Activated CD8-positive, alpha-beta T cell treated with anti-CD3 and anti-CD28 coated beads for 36 hours (primary cell): ENCODE results near the gene HSP90AB1. TPM values are rescaled to one million over a fixed set of nuclear protein-coding genes. Genes with fewer than 3 reads are reported as not detected.

ENCODE experiments used
- ATAC-seq: fragments of 200-7000 bp; cut with Tn5 transposase; one replicate; pipeline ENCODE4 v1.10.0; 2021; ENCODE audit warnings: mild to moderate bottlenecking, moderate library complexity
- CTCF ChIA-PET: fragments of 350-600 bp; sonication (Branson Sonifier 250); formaldehyde crosslinking; loops from one replicate; lab custom pipeline; 2021; ENCODE audit warnings: antibody characterized with exemption; lab: Charles Lee
- POLR2A ChIA-PET: fragments of 350-600 bp; sonication (Branson Sonifier 250); formaldehyde crosslinking; loops from one replicate; lab custom pipeline; 2021; ENCODE audit warnings: antibody characterized with exemption; lab: Charles Lee
- DNase-seq: peaks from one replicate; pipeline ENCODE4 v3.0.0-alpha.2; 2020
- H3K27ac Mint-ChIP-seq: one replicate; pipeline ENCODE4 v1.8.0; 2021; ENCODE audit warnings: mild to moderate bottlenecking, mixed read lengths
- H3K27me3 Mint-ChIP-seq: one replicate; pipeline ENCODE4 v1.8.0; 2021; ENCODE audit warnings: mixed read lengths
- H3K36me3 Mint-ChIP-seq: one replicate; pipeline ENCODE4 v1.8.0; 2021; ENCODE audit warnings: low read depth, mixed read lengths
- H3K4me1 Mint-ChIP-seq: one replicate; pipeline ENCODE4 v1.8.0; 2021; ENCODE audit warnings: low read depth, mixed read lengths
- H3K4me3 Mint-ChIP-seq: one replicate; pipeline ENCODE4 v1.8.0; 2021; ENCODE audit warnings: mild to moderate bottlenecking, moderate library complexity, mixed read lengths
- H3K9me3 Mint-ChIP-seq: one replicate; pipeline ENCODE4 v1.8.0; 2021; ENCODE audit warnings: mixed read lengths
- intact Hi-C: fragments of 100-400 bp; cut with micrococcal nuclease; formaldehyde crosslinking; loops from one replicate; pipeline ENCODE4 v1.10.0; 2022
- total RNA-seq, 2 experiments: library from RNA; stranded (reverse); gene quantifications; one replicate each; pipeline ENCODE4 v1.2.3, GENCODE V29; 2021
- TF ChIP-seq, protein P1 (sequence below): fragments of 200-600 bp; IDR thresholded peaks from one replicate; pipeline ENCODE4 v1.8.0; 2022; ENCODE audit warnings: antibody characterized with exemption, mild to moderate bottlenecking

The HSP90AB1 gene
- total RNA-seq, 2 experiments from 2014 or later = 2,124 to 2,130 TPM

GRCh38 chr6:44232676-44233566, 14.0 kb upstream of the HSP90AB1 start:
- no peak for ATAC-seq
- no peak overlapping the region for H3K4me3 Mint-ChIP-seq

DNA sequence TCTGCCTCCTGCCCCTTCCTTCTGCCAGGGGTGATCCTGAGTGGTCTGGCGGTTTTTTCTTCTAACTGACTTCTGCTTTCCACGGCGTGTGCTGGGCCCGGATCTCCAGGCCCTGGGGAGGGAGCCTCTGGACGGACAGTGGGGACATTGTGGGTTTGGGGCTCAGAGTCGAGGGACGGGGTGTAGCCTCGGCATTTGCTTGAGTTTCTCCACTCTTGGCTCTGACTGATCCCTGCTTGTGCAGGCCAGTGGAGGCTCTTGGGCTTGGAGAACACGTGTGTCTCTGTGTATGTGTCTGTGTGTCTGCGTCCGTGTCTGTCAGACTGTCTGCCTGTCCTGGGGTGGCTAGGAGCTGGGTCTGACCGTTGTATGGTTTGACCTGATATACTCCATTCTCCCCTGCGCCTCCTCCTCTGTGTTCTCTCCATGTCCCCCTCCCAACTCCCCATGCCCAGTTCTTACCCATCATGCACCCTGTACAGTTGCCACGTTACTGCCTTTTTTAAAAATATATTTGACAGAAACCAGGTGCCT, 13.3 kb upstream of the HSP90AB1 start:
- Mint-ChIP-seq H3K4me1 (peaks cover 17% of the 10 kb centered on the region), H3K9me3 (no peaks in the 10 kb centered on the region), H3K27me3 (no peaks in the 10 kb centered on the region), H3K27ac (no peak overlapping the region), H3K36me3 (peaks cover 43% of the 10 kb centered on the region), H3K4me3 (no peak overlapping the region)
- ATAC-seq (no peak), DNase-seq (no peak)
- CTCF ChIA-PET = interaction anchor here (0.6 to 5.5 kb wide), 9 partner anchors 9 to 136 kb away, joined by 3 to 52 read pairs (median 7); partner anchors contain the start of genes HSP90AB1 and SLC29A1
- intact Hi-C loops = loop anchor here (10.0 kb wide), 1 partner anchor 129 kb away; no protein-coding TSS in a partner anchor
- POLR2A ChIA-PET = interaction anchor here (1.0 to 7.6 kb wide), 4 partner anchors 9 to 18 kb away, joined by 5 to 64 read pairs (median 30); partner anchors contain the start of genes HSP90AB1 and SLC29A1
- TF ChIP-seq, protein P1, sequence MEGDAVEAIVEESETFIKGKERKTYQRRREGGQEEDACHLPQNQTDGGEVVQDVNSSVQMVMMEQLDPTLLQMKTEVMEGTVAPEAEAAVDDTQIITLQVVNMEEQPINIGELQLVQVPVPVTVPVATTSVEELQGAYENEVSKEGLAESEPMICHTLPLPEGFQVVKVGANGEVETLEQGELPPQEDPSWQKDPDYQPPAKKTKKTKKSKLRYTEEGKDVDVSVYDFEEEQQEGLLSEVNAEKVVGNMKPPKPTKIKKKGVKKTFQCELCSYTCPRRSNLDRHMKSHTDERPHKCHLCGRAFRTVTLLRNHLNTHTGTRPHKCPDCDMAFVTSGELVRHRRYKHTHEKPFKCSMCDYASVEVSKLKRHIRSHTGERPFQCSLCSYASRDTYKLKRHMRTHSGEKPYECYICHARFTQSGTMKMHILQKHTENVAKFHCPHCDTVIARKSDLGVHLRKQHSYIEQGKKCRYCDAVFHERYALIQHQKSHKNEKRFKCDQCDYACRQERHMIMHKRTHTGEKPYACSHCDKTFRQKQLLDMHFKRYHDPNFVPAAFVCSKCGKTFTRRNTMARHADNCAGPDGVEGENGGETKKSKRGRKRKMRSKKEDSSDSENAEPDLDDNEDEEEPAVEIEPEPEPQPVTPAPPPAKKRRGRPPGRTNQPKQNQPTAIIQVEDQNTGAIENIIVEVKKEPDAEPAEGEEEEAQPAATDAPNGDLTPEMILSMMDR = no peak

More at GRCh38 chr6:44232676-44233566, 14.0 kb upstream of the HSP90AB1 start:
- H3K27ac Mint-ChIP-seq = no peak overlapping the region
- no peaks in the 10 kb centered on the region for H3K27me3 Mint-ChIP-seq
- intact Hi-C loops = loop anchor here (10.0 kb wide), 1 partner anchor 128 kb away; no protein-coding TSS in a partner anchor
- H3K36me3 Mint-ChIP-seq = peaks cover 43% of the 10 kb centered on the region
- no peaks in the 10 kb centered on the region for H3K9me3 Mint-ChIP-seq
- peaks cover 10% of the 10 kb centered on the region for H3K4me1 Mint-ChIP-seq
- TF ChIP-seq, protein P1 = no peak
- DNase-seq = no peak
- ChIA-PET POLR2A (interaction anchor here (0.9 to 7.6 kb wide), 4 partner anchors 10 to 60 kb away, joined by 3 to 64 read pairs (median 30); partner anchors contain the start of genes HSP90AB1 and SLC29A1), CTCF (interaction anchor here (2.1 to 5.5 kb wide), 3 partner anchors 8 to 136 kb away, joined by 10 to 52 read pairs (median 38); partner anchors contain the start of genes HSP90AB1 and SLC29A1)

DNA sequence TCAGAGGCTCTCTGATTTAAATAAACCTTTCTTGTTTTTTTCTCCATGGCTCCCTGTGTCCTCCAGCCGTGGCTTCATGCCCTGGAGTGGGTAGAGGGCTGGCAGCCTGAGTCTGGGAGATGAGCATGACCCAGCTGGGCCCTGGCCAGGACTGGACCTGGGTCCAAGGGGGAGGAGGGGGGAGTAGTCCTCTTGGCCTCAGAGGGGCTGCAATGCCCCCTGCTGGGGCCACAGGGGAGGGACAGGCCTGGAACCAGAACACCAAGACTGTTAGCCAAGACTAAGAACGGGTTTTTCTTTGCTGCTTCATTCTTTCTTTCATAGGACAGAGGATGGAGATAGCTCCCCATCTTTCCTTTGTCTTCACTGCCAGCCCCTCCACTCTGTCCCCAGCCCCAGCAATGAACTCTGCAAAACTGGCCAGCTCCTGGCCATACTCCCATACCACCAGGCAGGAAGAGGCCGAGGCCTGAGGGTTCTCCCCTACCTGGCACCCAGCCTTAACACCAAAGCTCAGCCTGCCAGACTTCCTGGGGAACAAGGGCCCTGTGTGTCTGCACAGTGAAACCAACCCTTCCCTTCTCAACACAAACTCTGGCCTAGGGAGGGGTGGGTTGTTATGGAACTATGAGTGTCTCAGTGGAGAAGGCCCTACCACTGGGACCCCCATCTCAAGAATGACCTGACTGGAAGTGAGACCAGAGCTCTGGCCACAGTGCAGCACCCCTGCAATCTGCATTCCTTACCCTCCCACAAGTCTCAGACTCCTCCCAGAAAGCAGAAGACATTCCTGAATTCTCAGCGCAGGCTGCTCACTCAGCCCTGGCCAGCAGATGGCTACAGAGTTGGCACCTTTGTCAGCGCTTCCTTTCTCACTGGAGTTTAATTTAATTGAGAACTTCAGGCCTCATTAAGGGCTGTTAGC, 12.5 kb upstream of the HSP90AB1 start:
- H3K9me3 Mint-ChIP-seq = no peaks in the 10 kb centered on the region
- intact Hi-C loops = loop anchor here (5.0 to 10.0 kb wide), 2 partner anchors 62 to 130 kb away; no protein-coding TSS in a partner anchor
- H3K4me1 Mint-ChIP-seq = peaks cover 20% of the 10 kb centered on the region
- no peaks in the 10 kb centered on the region for H3K27me3 Mint-ChIP-seq
- ChIA-PET CTCF (interaction anchor here (0.6 to 5.5 kb wide), 17 partner anchors 8 to 139 kb away, joined by 3 to 52 read pairs (median 4); partner anchors contain the start of genes HSP90AB1, SLC29A1 and SLC35B2), POLR2A (interaction anchor here (1.0 to 7.6 kb wide), 5 partner anchors 8 to 80 kb away, joined by 3 to 64 read pairs (median 6); partner anchors contain the start of genes HSP90AB1 and SLC29A1)
- DNase-seq (peak; percentile 51), ATAC-seq (peak; percentile 25)
- peaks cover 38% of the 10 kb centered on the region for H3K36me3 Mint-ChIP-seq
- no peak overlapping the region for H3K4me3 Mint-ChIP-seq
- TF ChIP-seq, protein P1 = peak; percentile 73
- H3K27ac Mint-ChIP-seq = no peak overlapping the region

DNA sequence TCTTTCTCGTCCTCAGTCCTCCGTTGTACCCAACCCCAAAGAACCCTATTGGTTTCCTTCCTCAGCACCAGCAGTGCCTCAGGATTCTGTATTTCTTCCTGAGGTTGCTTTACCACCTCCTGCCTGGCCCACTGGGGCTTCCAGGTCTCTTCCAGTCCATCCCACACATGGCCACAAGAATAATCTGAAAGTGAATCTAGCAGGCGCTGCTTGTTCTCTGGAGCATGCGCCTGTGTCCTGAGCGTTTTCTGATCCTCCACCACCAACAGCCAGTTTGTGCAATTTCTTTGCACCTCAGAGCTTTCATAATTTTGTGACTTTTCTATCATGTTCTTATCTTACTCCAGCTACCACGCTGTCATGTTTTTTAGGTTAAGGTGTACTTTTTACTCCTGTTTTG, 11.6 kb upstream of the HSP90AB1 start:
- H3K27ac Mint-ChIP-seq = no peak overlapping the region
- CTCF ChIA-PET = interaction anchor here (0.9 to 5.5 kb wide), 15 partner anchors 11 to 140 kb away, joined by 3 to 52 read pairs (median 5); partner anchors contain the start of genes HSP90AB1, SLC29A1 and SLC35B2
- intact Hi-C loops = loop anchor here (5.0 to 10.0 kb wide), 2 partner anchors 63 to 130 kb away; no protein-coding TSS in a partner anchor
- H3K4me1 Mint-ChIP-seq = peaks cover 21% of the 10 kb centered on the region
- ATAC-seq (no peak), DNase-seq (no peak)
- peaks cover 31% of the 10 kb centered on the region for H3K36me3 Mint-ChIP-seq
- H3K27me3 Mint-ChIP-seq = no peaks in the 10 kb centered on the region
- TF ChIP-seq, protein P1 = no peak
- POLR2A ChIA-PET = interaction anchor here (1.3 to 7.6 kb wide), 5 partner anchors 8 to 81 kb away, joined by 3 to 64 read pairs (median 5); partner anchors contain the start of genes HSP90AB1 and SLC29A1
- H3K4me3 Mint-ChIP-seq = no peak overlapping the region
- H3K9me3 Mint-ChIP-seq = no peaks in the 10 kb centered on the region
